Measurements from ENCODE around the gene COP1. TPM values are rescaled to one million over a fixed set of nuclear protein-coding genes. Genes with fewer than 3 reads are reported as not detected.

COP1 gene
- total and polyA plus RNA-seq, 2 of the 13 experiments (the other 11 are each of a cell fraction or from before 2014, with no cell fraction given) = 20.5 to 51.3 TPM

DNA sequence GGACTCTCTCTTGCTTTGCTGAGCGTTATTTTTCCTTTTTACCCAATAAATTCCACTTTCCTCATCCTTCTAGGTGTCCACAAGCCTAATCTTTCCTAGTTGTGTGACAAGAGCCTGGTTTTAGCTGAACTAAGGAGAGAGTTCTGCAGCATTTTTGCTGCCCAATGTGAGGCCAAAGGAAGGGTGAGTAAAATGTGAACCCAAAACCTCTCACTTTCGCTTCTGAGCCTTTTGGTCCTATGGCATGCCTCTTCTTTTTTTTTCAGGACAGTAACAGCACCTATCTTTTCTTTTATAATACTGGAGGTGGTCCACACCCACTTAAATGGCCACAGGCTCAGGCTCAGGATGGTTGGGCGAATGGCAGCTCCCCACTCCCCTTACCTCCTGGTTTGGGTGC is 111.1 kb downstream of the COP1 start (continued):
- TF ChIP-seq, protein P1, sequence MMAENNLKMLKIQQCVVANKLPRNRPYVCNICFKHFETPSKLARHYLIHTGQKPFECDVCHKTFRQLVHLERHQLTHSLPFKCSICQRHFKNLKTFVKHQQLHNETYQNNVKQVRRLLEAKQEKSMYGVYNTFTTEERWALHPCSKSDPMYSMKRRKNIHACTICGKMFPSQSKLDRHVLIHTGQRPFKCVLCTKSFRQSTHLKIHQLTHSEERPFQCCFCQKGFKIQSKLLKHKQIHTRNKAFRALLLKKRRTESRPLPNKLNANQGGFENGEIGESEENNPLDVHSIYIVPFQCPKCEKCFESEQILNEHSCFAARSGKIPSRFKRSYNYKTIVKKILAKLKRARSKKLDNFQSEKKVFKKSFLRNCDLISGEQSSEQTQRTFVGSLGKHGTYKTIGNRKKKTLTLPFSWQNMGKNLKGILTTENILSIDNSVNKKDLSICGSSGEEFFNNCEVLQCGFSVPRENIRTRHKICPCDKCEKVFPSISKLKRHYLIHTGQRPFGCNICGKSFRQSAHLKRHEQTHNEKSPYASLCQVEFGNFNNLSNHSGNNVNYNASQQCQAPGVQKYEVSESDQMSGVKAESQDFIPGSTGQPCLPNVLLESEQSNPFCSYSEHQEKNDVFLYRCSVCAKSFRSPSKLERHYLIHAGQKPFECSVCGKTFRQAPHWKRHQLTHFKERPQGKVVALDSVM (CRISPR knock-in tag; IDR thresholded peaks at IDR 0.05) = no peak
- TF ChIP-seq ZNF776 (CRISPR knock-in tag; IDR thresholded peaks at IDR 0.05) (no peak), DNMT1 (CRISPR knock-in tag; IDR thresholded peaks at IDR 0.05) (no peak), ETS1 (CRISPR knock-in tag; IDR thresholded peaks at IDR 0.05) (no peak)

DNA sequence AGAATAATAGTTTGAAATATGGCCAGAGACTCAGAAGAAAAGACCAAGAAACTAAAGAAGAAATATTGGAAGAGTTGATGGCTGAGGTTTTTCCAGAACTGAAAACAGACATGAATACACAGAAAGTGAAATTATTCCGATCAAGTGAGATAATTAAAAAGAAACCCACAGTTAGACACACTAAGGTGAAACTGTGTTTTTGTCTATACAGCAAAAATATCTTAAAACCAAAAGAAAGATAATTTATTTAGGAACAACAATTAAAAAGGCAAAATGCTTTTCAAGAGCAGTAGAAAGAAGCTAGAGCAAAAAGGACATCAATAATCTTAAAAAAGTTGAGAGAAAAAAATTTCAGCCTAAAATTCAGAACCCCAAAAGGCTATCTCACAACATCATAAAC is 116.3 kb downstream of the COP1 start:
- FAIRE-seq (no peak), DNase-seq (ENCODE audit: low spot score) (no peak), ATAC-seq (no peak)
- intact Hi-C loops (cut with micrococcal nuclease; ENCODE audit: unreplicated experiment) = no loop called here
- BruUV-seq (replicated peaks) = no TSS peak
- WGBS (ENCODE audit: low lambda C conversion rate) = 98% methylated on average over 1 of the region's 1 CpG
- Histone ChIP-seq H3K4me3 (replicated peaks in 1 of 3; ENCODE audit: insufficient read depth in 1 of 3, low read depth in 2 of 3, low read length in 3 of 3) (no peak overlapping the region), H3K9me3 (ENCODE audit: low read length) (no peaks in the 10 kb centered on the region), H3K79me2 (ENCODE audit: insufficient read depth, low read length) (no peaks in the 10 kb centered on the region), H4K20me1 (ENCODE audit: insufficient read depth, low read length) (no peaks in the 10 kb centered on the region), H3K9ac (ENCODE audit: insufficient read depth, low read depth, low read length) (no peak overlapping the region), H3K36me3 (replicated peaks in 1 of 2; ENCODE audit: control insufficient read depth in 1 of 2, insufficient read depth in 2 of 2, low read length in 2 of 2) (no peaks in the 10 kb centered on the region), H3K27ac (ENCODE audit: extremely low read length, insufficient read depth, low read length) (no peak overlapping the region), H3K27me3 (ENCODE audit: control insufficient read depth in 1 of 2, insufficient read depth in 2 of 2, low read length in 2 of 2) (no peaks in the 10 kb centered on the region), H3K4me2 (ENCODE audit: low read depth, low read length) (no peak overlapping the region), H3K4me1 (ENCODE audit: insufficient read depth, low read length) (no peaks in the 10 kb centered on the region), H2AFZ (ENCODE audit: low read length) (no peak overlapping the region)
- CTCF ChIA-PET (ENCODE audit: low intra/inter-chr PET ratio, low total read pairs) = no interaction called here
- TF ChIP-seq TCF12 (IDR thresholded peaks at IDR 0.05) (no peak), TCF12 (CRISPR knock-in tag; IDR thresholded peaks at IDR 0.05) (no peak), ZNF782 (CRISPR knock-in tag; IDR thresholded peaks at IDR 0.05; ENCODE audit: borderline replicate concordance) (no peak), CHD4 (IDR thresholded peaks at IDR 0.05; ENCODE audit: borderline replicate concordance, low read length) (no peak), MAFF (IDR thresholded peaks at IDR 0.05; ENCODE audit: low read depth, low read length) (peak; percentile 84), NCOA1 (CRISPR knock-in tag; IDR thresholded peaks at IDR 0.05) (no peak), SOX5 (CRISPR knock-in tag; IDR thresholded peaks at IDR 0.05; ENCODE audit: borderline replicate concordance) (no peak), ZNF513 (CRISPR knock-in tag; conservative IDR thresholded peaks at IDR 0.05) (no peak), ZNF7 (CRISPR knock-in tag; IDR thresholded peaks at IDR 0.05) (no peak), GATAD2A (CRISPR knock-in tag; IDR thresholded peaks at IDR 0.05) (no peak), MTF2 (CRISPR knock-in tag; IDR thresholded peaks at IDR 0.05; ENCODE audit: borderline replicate concordance) (no peak), MAFK (conservative IDR thresholded peaks at IDR 0.05 in 1 of 2, IDR thresholded peaks at IDR 0.05 in 1 of 2; ENCODE audit: low read length in 2 of 2) (peak; percentile 76 to 91), ARID2 (CRISPR knock-in tag; IDR thresholded peaks at IDR 0.05; ENCODE audit: borderline replicate concordance) (no peak), SNRNP70 (IDR thresholded peaks at IDR 0.05; ENCODE audit: low read depth, low read length) (no peak), CAMTA2 (CRISPR knock-in tag; IDR thresholded peaks at IDR 0.05; ENCODE audit: borderline replicate concordance) (no peak)
- TF ChIP-seq, protein P2, sequence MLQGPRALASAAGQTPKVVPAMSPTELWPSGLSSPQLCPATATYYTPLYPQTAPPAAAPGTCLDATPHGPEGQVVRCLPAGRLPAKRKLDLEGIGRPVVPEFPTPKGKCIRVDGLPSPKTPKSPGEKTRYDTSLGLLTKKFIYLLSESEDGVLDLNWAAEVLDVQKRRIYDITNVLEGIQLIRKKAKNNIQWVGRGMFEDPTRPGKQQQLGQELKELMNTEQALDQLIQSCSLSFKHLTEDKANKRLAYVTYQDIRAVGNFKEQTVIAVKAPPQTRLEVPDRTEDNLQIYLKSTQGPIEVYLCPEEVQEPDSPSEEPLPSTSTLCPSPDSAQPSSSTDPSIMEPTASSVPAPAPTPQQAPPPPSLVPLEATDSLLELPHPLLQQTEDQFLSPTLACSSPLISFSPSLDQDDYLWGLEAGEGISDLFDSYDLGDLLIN (CRISPR knock-in tag; IDR thresholded peaks at IDR 0.05; ENCODE audit: borderline replicate concordance) = no peak
- POLR2A ChIA-PET = no interaction called here
- in situ Hi-C loops (cut with HindIII; ENCODE audit: extremely low pct_ligation_motif_present, low pct_unique_long_range_greater_than_20kb) = no loop called here

Data from HepG2 (cell line).